MM.1S (cell line): ENCODE results near the gene KRT80.

ENCODE experiments used
- DNase-seq: peaks from one replicate; pipeline ENCODE4 v3.0.0-alpha.2; 2015
- H2AFZ ChIP-seq: fragments of 300-600 bp; sonication (generic); 2 replicates; pipeline ENCODE4 v1.6.0; 2016; ENCODE audit warnings: antibody characterized with exemption, low read length
- H3F3A ChIP-seq: fragments of 300-600 bp; sonication (generic); 2 replicates; pipeline ENCODE4 v1.6.1; 2016; ENCODE audit warnings: mild to moderate bottlenecking, antibody characterized with exemption, low read length, moderate library complexity, mixed read lengths; ENCODE audit not compliant: insufficient read depth
- H3K27ac ChIP-seq: fragments of 300-600 bp; sonication (generic); 2 replicates; pipeline ENCODE4 v1.5.1; 2016; ENCODE audit warnings: mild to moderate bottlenecking, low read length
- H3K27me3 ChIP-seq: fragments of 300-600 bp; sonication (generic); replicated peaks from 2 replicates; pipeline ENCODE4 v1.6.0; 2016; ENCODE audit warnings: low read length; ENCODE audit not compliant: insufficient read depth
- H3K36me3 ChIP-seq: fragments of 300-600 bp; sonication (generic); replicated peaks from 2 replicates; pipeline ENCODE4 v1.6.1; 2016; ENCODE audit warnings: mild to moderate bottlenecking, low read length, mixed read lengths; ENCODE audit not compliant: insufficient read depth
- H3K4me1 ChIP-seq: fragments of 300-600 bp; sonication (generic); 2 replicates; pipeline ENCODE4 v1.6.1; 2016; ENCODE audit warnings: low read length, mixed read lengths
- H3K4me2 ChIP-seq: fragments of 300-600 bp; sonication (generic); 2 replicates; pipeline ENCODE4 v1.6.0; 2016; ENCODE audit warnings: low read depth, low read length
- H3K4me3 ChIP-seq: fragments of 300-600 bp; sonication (generic); 2 replicates; pipeline ENCODE4 v1.5.1; 2016; ENCODE audit warnings: low read length, mixed read lengths
- H3K79me2 ChIP-seq: fragments of 300-600 bp; sonication (generic); 2 replicates; pipeline ENCODE4 v1.6.1; 2016; ENCODE audit warnings: mixed run types, low read length, mixed read lengths
- H3K9ac ChIP-seq: fragments of 300-600 bp; sonication (generic); 2 replicates; pipeline ENCODE4 v1.6.1; 2016; ENCODE audit warnings: low read length, mixed read lengths
- H3K9me2 ChIP-seq: fragments of 300-600 bp; sonication (generic); replicated peaks from 2 replicates; pipeline ENCODE4 v1.6.1; 2016; ENCODE audit warnings: mild to moderate bottlenecking, low read length, mixed read lengths; ENCODE audit not compliant: insufficient read depth
- H3K9me3 ChIP-seq: fragments of 300-600 bp; sonication (generic); replicated peaks from 2 replicates; pipeline ENCODE4 v1.6.1; 2016; ENCODE audit warnings: mild to moderate bottlenecking, low read length, mixed read lengths; ENCODE audit not compliant: insufficient read depth
- H4K20me1 ChIP-seq: fragments of 300-600 bp; sonication (generic); 2 replicates; pipeline ENCODE4 v1.6.1; 2016; ENCODE audit warnings: mild to moderate bottlenecking, low read length, moderate library complexity, mixed read lengths; ENCODE audit not compliant: insufficient read depth
- EZH2 ChIP-seq: fragments of 300-600 bp; sonication (generic); optimal IDR thresholded peaks from 2 replicates; pipeline ENCODE3; 2017; ENCODE audit warnings: low read depth, mild to moderate bottlenecking, antibody characterized with exemption, low read length, mixed read lengths
- EZH2phosphoT487 ChIP-seq: fragments of 300-600 bp; sonication (generic); IDR thresholded peaks from 2 replicates; pipeline ENCODE4 v1.6.1; 2018; ENCODE audit warnings: antibody characterized with exemption, low read length
- TF ChIP-seq, protein P1 (sequence below): fragments of 300-600 bp; sonication (generic); IDR thresholded peaks from 2 replicates; pipeline ENCODE4 v1.5.1; 2016; ENCODE audit warnings: antibody characterized with exemption, low read length, mixed read lengths

Gene KRT80

DNA sequence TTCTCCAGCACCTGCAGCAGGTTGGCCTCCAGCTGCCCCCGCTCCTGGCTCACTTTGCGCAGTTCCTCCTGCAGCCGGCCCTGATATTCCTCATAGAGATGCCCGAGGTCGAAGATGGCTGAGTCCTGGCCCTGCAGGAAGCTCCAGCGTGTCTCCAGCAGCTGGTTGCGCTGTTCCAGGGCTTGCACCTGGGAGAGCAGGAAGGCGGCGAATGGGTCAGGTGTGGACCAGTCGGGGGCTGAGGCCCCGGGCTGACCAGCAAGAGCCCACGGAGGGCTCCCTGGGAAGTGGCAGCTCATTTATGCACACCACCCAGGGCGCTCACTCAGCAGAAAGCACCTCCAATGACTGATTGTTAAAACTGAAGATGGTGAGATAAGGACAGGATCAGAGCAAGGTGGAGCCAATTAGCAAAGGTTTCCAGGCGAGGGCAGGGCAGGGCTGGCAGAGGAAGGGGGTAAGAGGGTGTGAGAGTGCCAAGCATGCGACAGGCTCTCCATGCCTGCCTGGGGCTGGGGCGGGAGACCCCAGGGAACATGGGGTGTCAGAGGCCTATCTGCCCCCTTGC, 6.3 kb downstream of the KRT80 start:
- Histone ChIP-seq H3K9ac (no peak overlapping the region), H3K27me3 (peaks cover 26% of the 10 kb centered on the region; the same call in 1 of the 2 replicates), H3K36me3 (no peaks in the 10 kb centered on the region), H3K9me2 (no peaks in the 10 kb centered on the region), H4K20me1 (no peaks in the 10 kb centered on the region), H3K4me1 (0 out of 2 replicates have a peak, but pooled peaks cover 4% of the 10 kb centered on the region), H3K4me3 (no peak overlapping the region), H3K4me2 (no peak overlapping the region), H3K9me3 (no peaks in the 10 kb centered on the region), H3K79me2 (no peaks in the 10 kb centered on the region), H3K27ac (no peak overlapping the region), H2AFZ (no peak overlapping the region), H3F3A (no peaks in the 10 kb centered on the region)
- DNase-seq: no peak
- TF ChIP-seq, protein P1, sequence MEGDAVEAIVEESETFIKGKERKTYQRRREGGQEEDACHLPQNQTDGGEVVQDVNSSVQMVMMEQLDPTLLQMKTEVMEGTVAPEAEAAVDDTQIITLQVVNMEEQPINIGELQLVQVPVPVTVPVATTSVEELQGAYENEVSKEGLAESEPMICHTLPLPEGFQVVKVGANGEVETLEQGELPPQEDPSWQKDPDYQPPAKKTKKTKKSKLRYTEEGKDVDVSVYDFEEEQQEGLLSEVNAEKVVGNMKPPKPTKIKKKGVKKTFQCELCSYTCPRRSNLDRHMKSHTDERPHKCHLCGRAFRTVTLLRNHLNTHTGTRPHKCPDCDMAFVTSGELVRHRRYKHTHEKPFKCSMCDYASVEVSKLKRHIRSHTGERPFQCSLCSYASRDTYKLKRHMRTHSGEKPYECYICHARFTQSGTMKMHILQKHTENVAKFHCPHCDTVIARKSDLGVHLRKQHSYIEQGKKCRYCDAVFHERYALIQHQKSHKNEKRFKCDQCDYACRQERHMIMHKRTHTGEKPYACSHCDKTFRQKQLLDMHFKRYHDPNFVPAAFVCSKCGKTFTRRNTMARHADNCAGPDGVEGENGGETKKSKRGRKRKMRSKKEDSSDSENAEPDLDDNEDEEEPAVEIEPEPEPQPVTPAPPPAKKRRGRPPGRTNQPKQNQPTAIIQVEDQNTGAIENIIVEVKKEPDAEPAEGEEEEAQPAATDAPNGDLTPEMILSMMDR: no peak
- no peak for TF ChIP-seq EZH2
- TF ChIP-seq EZH2phosphoT487: no peak

- H3K4me1 ChIP-seq: 0 out of 2 replicates have a peak, but pooled peaks cover 4% of the 10 kb centered on the region
- no peak for DNase-seq
- no peaks in the 10 kb centered on the region for H4K20me1 ChIP-seq
- H3K79me2 ChIP-seq: no peaks in the 10 kb centered on the region
- no peak overlapping the region for H3K9ac ChIP-seq
- no peaks in the 10 kb centered on the region for H3K9me3 ChIP-seq
- H3K4me2 ChIP-seq: no peak overlapping the region
- H2AFZ ChIP-seq: no peak overlapping the region
- H3K27me3 ChIP-seq: peaks cover 26% of the 10 kb centered on the region; the same call in 1 of the 2 replicates
- no peak overlapping the region for H3K4me3 ChIP-seq
- no peaks in the 10 kb centered on the region for H3F3A ChIP-seq
- H3K27ac ChIP-seq: no peak overlapping the region
- H3K9me2 ChIP-seq: no peaks in the 10 kb centered on the region
- H3K36me3 ChIP-seq: no peaks in the 10 kb centered on the region
- TF ChIP-seq, protein P1: no peak
- TF ChIP-seq EZH2phosphoT487: no peak
- TF ChIP-seq EZH2: no peak
These were observed 7.0 kb downstream of the KRT80 start for GRCh38 chr12:52184813-52185212.

GRCh38 chr12:52183971-52184370, 7.8 kb downstream of the KRT80 start:
- H3K4me2 ChIP-seq: no peak overlapping the region
- H3K36me3 ChIP-seq: no peaks in the 10 kb centered on the region
- H3K9ac ChIP-seq: no peak overlapping the region
- no peaks in the 10 kb centered on the region for H3F3A ChIP-seq
- no peak overlapping the region for H2AFZ ChIP-seq
- peaks cover 30% of the 10 kb centered on the region; the same call in 1 of the 2 replicates for H3K27me3 ChIP-seq
- H3K4me3 ChIP-seq: no peak overlapping the region
- no peaks in the 10 kb centered on the region for H3K79me2 ChIP-seq
- H4K20me1 ChIP-seq: no peaks in the 10 kb centered on the region
- no peak for DNase-seq
- no peaks in the 10 kb centered on the region for H3K9me3 ChIP-seq
- no peaks in the 10 kb centered on the region for H3K9me2 ChIP-seq
- H3K4me1 ChIP-seq: 0 out of 2 replicates have a peak, but pooled peaks cover 4% of the 10 kb centered on the region
- TF ChIP-seq EZH2 (no peak), EZH2phosphoT487 (no peak)
- TF ChIP-seq, protein P1: no peak
- H3K27ac ChIP-seq: no peak overlapping the region
